Osteocyte (in vitro differentiated cells): Measurements from ENCODE around the gene MCTP1. TPM values are rescaled to one million over a fixed set of nuclear protein-coding genes. Genes with fewer than 3 reads are reported as not detected.

Experiments
- DNase-seq: peaks from one replicate; pipeline ENCODE4 v3.0.0; 2021; ENCODE audit warnings: mixed read lengths; ENCODE audit not compliant: unreplicated experiment; ENCODE audit errors: extremely low spot score
- H3K27ac Mint-ChIP-seq: one replicate; pipeline ENCODE4 v1.8.0; 2021; ENCODE audit warnings: mild to moderate bottlenecking, mixed read lengths; ENCODE audit not compliant: unreplicated experiment
- H3K27me3 Mint-ChIP-seq: one replicate; pipeline ENCODE4 v1.8.0; 2021; ENCODE audit warnings: mixed read lengths; ENCODE audit not compliant: unreplicated experiment
- H3K36me3 Mint-ChIP-seq: one replicate; pipeline ENCODE4 v1.8.0; 2021; ENCODE audit warnings: mixed read lengths; ENCODE audit not compliant: unreplicated experiment
- H3K4me1 Mint-ChIP-seq: one replicate; pipeline ENCODE4 v1.8.0; 2021; ENCODE audit warnings: mixed read lengths; ENCODE audit not compliant: unreplicated experiment
- H3K4me3 Mint-ChIP-seq: one replicate; pipeline ENCODE4 v1.8.0; 2021; ENCODE audit warnings: mild to moderate bottlenecking, moderate library complexity, mixed read lengths; ENCODE audit not compliant: unreplicated experiment
- H3K9me3 Mint-ChIP-seq: one replicate; pipeline ENCODE4 v1.8.0; 2021; ENCODE audit warnings: mixed read lengths; ENCODE audit not compliant: unreplicated experiment
- total RNA-seq: library from RNA; stranded (reverse); gene quantifications from 2 replicates; pipeline ENCODE4 v1.2.1, GENCODE V29; 2021
- TF ChIP-seq, protein P1 (sequence below): fragments of 200-600 bp; sonication (generic); IDR thresholded peaks from 2 replicates; pipeline ENCODE4 v1.5.0; 2021; ENCODE audit warnings: antibody characterized with exemption, mild to moderate bottlenecking, moderate library complexity

The MCTP1 gene
- total RNA-seq, 1 donor from 2014 or later, result 0.67 TPM

GRCh38 chr5:94694671-94695070 lies 590.2 kb downstream of the MCTP1 start:
- Mint-ChIP-seq H3K4me1 (peaks cover 16% of the 10 kb centered on the region), H3K4me3 (no peak overlapping the region), H3K27me3 (no peaks in the 10 kb centered on the region), H3K27ac (no peak overlapping the region), H3K9me3 (no peaks in the 10 kb centered on the region), H3K36me3 (no peaks in the 10 kb centered on the region)
- TF ChIP-seq, protein P1, sequence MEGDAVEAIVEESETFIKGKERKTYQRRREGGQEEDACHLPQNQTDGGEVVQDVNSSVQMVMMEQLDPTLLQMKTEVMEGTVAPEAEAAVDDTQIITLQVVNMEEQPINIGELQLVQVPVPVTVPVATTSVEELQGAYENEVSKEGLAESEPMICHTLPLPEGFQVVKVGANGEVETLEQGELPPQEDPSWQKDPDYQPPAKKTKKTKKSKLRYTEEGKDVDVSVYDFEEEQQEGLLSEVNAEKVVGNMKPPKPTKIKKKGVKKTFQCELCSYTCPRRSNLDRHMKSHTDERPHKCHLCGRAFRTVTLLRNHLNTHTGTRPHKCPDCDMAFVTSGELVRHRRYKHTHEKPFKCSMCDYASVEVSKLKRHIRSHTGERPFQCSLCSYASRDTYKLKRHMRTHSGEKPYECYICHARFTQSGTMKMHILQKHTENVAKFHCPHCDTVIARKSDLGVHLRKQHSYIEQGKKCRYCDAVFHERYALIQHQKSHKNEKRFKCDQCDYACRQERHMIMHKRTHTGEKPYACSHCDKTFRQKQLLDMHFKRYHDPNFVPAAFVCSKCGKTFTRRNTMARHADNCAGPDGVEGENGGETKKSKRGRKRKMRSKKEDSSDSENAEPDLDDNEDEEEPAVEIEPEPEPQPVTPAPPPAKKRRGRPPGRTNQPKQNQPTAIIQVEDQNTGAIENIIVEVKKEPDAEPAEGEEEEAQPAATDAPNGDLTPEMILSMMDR, result no peak
- DNase-seq, result no peak

DNA sequence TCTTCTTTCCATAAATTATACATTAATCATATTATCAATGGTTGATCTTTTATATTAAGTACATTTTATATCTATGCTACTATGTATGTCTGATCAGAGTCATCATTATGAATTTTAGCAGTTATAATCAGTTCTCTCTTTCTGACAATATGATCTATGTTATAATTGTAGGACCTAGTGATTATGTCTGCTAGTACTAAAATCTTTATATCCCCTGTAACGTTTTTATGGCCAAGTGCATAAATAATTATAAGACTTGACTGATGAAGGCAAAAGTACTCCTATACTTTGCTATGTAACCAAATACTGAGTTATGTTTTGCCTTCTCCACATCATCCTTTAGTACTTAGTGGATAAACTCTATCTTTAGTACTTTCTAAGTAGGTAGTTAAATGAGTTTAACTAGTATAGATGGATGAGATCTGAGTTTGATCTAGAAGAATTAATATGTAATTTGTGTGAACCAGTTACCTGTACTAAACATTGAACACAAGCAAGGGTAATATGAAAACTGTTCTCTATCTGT lies 591.0 kb downstream of the MCTP1 start:
- H3K36me3 Mint-ChIP-seq, result no peaks in the 10 kb centered on the region
- DNase-seq, result no peak
- TF ChIP-seq, protein P1, result no peak
- peaks cover 16% of the 10 kb centered on the region for H3K4me1 Mint-ChIP-seq
- no peaks in the 10 kb centered on the region for H3K9me3 Mint-ChIP-seq
- H3K27ac Mint-ChIP-seq, result no peak overlapping the region
- H3K27me3 Mint-ChIP-seq, result no peaks in the 10 kb centered on the region
- no peak overlapping the region for H3K4me3 Mint-ChIP-seq

DNA sequence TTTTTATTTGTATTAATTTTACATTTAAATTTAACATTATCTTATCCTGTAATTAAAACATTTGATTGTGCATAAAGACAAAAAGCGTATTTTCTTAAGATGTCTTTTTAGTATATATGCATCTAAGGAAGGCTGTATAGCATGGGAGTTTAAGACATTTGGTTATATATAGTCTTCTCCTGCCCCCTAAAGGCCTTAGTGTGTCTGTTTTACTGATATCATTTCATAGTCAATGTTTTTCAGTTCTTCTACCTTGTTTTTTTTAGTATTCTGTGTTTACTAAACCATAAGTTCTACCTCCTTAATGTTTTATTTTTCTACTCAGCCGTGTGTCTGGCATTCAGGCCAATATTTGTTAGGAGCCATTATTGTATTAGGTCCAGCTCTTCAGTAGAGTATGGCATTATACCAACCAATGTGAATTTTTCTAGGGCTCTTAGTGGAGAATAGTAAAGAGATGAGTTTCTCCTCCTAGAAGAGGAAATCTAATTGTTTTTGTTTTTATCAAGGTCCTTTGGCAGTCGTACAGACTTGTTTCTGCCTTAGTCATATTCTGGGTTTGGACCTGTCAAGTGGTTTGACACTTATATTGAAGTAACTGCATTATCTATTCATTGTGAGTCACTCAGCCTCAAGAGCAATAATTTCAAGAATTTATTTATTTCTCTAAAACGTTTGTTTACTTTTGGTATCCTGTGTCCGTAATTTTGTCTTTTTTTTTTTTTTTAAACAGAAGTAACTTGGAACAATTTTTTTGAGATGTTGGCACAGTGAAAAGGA lies 591.7 kb downstream of the MCTP1 start:
- peaks cover 16% of the 10 kb centered on the region for H3K4me1 Mint-ChIP-seq
- no peak overlapping the region for H3K4me3 Mint-ChIP-seq

GRCh38 chr5:94692581-94692980 lies 592.3 kb downstream of the MCTP1 start:
- no peaks in the 10 kb centered on the region for H3K9me3 Mint-ChIP-seq
- peaks cover 16% of the 10 kb centered on the region for H3K4me1 Mint-ChIP-seq
- TF ChIP-seq, protein P1, result no peak
- DNase-seq, result no peak
- H3K27me3 Mint-ChIP-seq, result no peaks in the 10 kb centered on the region
- H3K36me3 Mint-ChIP-seq, result no peaks in the 10 kb centered on the region
- H3K27ac Mint-ChIP-seq, result no peak overlapping the region
- H3K4me3 Mint-ChIP-seq, result no peak overlapping the region

More for the DNA sequence above, 591.7 kb downstream of the MCTP1 start:
- DNase-seq, result no peak
- peak overlapping the region; percentile 23 for H3K27ac Mint-ChIP-seq
- TF ChIP-seq, protein P1, result peak; percentile 68
- no peaks in the 10 kb centered on the region for H3K27me3 Mint-ChIP-seq
- no peaks in the 10 kb centered on the region for H3K9me3 Mint-ChIP-seq
- H3K36me3 Mint-ChIP-seq, result no peaks in the 10 kb centered on the region

GRCh38 chr5:94691949-94692348 lies 592.9 kb downstream of the MCTP1 start:
- TF ChIP-seq, protein P1, result no peak
- DNase-seq, result no peak
- no peaks in the 10 kb centered on the region for H3K36me3 Mint-ChIP-seq
- no peaks in the 10 kb centered on the region for H3K9me3 Mint-ChIP-seq
- no peaks in the 10 kb centered on the region for H3K27me3 Mint-ChIP-seq
- H3K4me1 Mint-ChIP-seq, result peaks cover 16% of the 10 kb centered on the region
- no peak overlapping the region for H3K4me3 Mint-ChIP-seq
- no peak overlapping the region for H3K27ac Mint-ChIP-seq
